ENCODE data around the gene IQCE.

The IQCE gene

DNA sequence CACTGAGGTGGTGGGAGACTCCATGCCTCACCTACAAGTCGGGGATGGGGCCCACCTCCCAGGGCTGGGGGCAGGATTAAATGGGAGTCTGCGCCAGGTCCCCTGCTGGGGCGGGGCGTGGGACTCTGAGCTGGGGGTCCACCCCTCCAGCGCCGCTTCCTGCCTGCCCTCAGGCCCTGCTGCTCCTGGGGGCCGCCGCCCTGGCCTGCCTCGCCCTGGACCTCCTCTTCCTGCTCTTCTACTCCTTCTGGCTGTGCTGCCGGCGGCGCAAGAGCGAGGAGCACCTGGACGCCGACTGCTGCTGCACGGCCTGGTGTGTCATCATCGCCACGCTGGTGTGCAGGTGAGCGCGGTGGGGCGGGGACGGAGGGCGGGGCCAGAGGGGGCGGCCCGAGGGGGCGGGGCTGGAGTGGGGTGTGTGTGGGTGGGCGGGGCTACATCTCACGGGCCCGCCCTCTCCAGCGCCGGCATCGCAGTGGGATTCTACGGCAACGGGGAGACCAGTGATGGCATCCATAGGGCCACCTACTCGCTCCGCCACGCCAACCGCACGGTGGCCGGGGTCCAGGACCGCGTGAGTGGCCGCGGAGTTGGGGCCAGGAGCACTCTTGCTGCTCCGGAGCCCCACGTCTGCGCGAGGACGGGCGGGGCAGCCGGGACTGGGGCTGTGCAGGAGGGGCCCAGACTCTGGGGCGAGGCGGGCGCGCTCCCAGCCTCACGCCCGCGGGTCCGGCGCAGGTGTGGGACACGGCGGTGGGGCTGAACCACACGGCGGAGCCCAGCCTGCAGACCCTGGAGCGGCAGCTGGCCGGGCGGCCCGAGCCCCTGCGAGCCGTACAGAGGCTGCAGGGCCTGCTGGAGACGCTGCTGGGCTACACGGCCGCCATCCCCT, 88.1 kb downstream of the IQCE start:
- no peak for DNase-seq (ENCODE audit: low read depth)

DNA sequence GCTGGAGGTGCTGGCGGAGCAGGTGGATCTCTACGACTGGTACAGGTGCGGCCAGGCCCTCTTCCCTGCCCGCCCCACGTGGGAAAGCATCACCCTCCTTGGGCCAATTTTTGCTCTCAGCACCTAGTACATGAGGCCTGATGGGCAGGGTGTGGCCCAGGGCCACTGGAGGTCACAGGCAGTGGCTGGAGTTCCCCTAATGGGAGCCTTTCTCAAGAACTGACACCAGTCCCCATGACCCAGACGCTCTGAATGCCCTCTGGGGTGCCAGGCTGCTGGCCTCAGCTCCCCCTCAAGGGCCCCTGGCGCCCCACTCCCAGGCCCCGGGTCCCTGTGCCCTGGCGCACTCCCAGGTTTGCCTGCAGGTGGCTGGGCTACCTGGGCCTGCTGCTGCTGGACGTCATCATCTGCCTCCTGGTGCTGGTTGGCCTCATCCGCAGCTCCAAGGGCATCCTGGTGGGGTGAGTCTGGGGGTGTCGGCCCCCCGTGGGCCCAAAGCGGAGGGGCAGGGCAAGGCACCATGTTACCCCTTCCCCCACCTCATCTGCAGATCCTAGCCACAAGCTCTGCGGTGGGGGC, 88.9 kb downstream of the IQCE start:
- DNase-seq (ENCODE audit: low read depth) = no peak

DNA sequence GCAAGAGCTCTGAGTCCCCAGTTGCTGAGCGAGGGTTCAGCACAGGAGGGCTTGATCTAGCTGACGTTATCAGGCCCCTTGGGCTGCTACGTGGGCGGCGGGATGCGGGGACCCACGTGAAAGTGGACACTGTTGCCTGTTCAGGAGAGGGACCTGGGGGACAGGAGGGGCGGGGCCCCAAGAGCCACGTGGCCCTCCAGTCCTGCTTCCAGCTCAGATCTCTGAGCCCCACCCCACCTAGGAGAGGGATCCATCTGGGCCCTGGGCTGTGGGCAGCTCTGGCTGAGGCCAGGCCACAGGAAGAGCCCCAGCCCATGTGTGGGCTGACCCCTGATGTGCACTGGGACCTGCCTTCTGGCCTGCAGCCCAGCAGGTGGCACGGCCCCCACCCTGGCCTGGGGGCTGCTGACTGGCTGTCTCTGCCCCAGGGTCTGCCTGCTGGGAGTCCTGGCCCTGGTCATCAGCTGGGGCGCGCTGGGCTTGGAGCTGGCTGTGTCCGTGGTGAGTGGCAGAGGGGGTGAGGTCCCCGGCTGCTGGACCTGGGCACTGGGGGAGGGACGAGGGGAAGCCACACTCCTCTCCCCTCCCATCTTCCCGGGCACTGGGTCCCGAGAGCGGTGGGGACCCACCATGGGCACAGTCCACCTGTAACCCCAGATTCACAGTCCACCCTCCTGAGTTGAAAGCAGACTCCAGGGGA, 90.5 kb downstream of the IQCE start:
- DNase-seq (ENCODE audit: low read depth) = no peak

DNA sequence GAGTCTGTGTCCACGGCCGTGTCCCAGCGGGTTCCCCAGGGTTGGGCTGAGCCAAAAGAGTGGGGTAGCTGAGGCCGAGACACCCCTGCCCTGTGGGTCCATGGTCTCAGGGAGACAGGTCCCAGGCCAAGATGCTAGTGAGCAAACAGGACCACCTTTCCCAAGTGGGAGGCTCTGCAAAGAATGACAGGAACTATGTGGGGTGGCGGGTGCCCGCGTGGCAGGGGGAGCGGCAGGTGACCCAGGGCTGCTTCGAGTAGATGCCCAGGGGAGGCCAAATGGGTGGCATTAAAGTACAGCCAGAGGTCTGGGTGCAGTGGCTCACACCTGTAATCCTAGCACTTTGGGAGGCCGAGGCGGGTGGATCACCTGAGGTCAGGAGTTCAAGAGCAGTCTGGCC, 91.2 kb downstream of the IQCE start:
- no peak for DNase-seq (ENCODE audit: low read depth)

DNA sequence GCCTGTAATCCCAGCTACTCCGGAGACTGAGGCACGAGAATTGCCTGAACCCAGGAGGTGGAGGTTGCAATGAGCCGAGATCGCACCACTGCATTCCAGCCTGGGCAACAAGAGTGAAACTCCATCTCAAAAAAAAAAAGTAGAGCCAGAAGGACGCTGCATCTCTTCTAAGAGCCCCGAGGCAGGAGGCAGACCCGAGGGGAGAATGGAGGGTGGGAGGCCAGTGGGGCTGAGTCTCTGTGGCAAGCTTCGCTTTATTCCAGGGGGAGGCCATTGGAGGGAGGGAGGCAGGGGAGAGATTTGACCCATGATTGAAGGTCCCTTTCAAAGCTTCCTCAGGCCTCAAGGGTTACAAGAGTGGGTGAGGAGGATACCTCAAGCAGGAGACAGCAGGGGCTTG, 91.7 kb downstream of the IQCE start:
- DNase-seq (ENCODE audit: low read depth) = no peak

DNA sequence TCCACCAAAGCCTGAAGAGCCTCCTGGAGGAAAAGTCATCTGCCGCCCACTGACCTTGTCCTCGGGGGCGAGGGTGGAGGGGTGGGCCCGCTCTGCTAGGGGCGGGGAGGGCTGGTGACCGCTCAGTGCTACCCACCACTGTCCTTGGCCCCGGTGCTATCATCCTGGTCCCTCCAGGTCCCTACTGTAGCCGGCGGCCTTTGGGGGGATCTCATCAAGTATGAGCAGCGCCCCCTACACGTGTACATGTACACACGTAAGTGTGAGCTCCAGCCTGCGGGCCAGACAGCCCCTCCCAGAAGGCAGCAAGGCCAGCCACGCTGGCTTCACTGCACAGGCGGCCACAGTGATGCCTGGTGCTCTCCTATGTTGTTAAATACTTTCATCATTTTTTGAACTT, 92.6 kb downstream of the IQCE start:
- no peak for DNase-seq (ENCODE audit: low read depth)

DNA sequence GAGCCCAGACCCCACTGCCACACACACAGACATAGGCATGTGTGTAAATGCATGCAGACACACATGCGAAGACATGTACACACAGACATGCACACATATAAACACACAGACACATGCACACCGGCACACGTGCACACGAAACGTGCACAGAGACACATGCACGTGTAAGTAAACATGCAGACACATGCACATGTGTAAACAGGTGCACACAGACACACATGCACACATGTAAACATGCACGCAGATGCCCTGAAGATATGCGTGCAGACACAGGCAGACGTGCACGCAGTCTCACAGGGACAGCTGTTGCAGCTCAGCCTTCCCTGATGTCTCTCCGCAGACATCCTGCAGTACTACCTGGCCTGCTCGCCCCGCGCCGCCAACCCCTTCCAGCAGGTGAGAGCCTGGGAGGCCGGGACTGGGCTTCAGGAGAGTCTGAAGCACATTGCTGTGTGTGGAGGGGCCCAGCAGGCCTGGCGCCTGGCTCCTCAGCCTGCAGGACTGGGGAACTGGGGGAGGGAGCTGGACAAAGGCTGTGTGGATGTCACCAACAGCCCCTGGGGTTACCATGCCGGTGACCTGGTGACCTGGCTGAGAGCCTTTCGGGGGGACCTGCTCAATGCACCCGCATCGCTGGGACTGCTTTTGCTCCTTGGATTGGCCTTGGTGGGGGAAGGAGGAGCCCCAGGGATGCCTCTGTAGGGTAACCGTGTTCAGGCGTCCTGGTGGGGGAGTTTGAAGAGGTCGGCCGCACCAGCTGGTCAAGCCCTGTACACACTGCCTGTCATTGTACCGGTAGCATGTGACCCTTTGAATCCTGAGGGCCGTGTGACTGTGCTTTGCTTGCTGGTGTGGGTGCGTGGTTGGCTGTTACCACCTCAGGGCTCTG, 93.3 kb downstream of the IQCE start:
- no peak for DNase-seq (ENCODE audit: low read depth)

DNA sequence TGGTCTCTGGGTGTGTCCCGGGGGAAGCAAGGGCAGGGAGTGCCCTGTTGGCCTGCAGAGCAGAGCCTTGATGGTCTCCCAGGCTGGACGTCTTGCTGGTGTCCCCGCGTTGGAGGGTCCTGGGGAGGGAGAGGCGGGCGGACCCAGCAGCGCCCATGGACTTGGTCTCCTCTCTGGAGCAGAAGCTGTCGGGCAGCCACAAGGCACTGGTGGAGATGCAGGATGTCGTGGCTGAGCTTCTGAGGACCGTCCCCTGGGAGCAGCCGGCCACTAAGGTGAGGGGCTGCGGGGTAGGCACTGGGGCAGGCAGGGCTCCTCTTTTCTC, 93.9 kb downstream of the IQCE start:
- DNase-seq (ENCODE audit: low read depth) = no peak

DNA sequence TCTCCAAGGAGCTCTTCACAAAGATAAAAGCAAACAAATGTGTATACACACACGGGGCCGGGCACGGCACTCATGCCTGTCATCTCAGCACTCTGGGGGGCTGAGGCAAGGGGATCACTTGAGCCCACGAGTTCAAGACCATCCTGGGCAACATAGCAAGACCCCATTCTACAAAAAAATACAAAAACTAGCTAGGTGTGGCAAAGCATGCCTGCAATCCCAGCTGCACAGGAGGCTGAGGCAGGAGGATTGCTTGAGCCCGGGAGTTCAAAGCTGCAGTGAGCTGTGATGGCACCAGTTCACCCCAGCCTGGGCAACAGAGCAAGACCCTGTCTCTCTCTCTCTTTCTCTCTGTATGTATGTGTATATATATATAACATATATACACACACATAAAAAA, 95.3 kb downstream of the IQCE start:
- DNase-seq (ENCODE audit: low read depth) = no peak

DNA sequence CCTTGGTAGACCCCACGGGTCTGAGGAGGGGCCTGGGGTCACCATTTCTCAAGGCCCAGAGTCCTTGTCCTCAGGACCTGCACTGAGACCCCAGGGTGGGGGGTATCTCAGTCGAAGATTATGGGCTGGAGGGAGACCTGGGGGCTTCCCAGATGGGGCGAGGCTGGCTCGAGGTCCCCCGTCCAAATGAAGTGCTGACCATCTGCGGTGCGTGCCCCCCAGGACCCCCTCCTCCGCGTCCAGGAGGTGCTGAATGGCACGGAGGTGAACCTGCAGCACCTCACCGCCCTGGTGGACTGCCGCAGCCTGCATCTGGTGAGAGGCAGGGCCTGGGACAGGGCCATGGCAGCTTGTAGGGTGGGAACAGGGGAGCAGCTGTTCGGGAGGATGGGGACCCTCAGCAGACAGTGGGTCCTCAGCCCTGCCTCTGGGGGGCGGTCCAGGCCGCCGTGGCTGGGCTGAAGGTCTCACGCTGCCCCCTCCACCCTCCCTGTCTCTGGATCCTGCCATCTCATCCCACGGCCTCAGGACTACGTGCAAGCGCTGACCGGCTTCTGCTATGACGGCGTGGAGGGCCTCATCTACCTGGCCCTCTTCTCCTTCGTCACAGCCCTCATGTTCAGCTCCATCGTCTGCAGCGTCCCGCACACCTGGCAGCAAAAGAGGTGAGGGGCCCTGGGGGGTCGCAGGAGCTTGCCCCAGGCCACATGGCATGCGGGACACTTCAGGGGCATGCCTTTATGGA, 97.3 kb downstream of the IQCE start:
- DNase-seq (ENCODE audit: low read depth) = no peak

DNA sequence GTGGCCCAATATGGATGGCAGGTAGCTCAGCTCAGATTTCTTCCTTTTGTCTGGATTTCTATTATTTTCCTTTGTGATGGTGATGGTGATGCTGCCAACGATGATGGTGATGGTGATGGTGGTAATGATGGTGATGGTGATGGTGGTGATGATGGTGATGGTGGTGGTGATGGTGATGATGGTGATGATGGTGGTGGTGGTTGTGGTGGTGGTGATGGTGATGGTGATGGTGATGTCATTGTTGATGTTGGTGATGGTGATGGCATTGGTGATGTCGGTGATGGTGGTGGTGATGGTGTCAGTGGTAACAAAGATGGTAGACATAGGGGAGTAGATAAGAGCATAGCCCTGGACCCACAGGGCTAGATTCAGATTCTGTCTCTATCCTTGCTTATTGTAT, 98.4 kb downstream of the IQCE start:
- DNase-seq (ENCODE audit: low read depth) = no peak

DNA sequence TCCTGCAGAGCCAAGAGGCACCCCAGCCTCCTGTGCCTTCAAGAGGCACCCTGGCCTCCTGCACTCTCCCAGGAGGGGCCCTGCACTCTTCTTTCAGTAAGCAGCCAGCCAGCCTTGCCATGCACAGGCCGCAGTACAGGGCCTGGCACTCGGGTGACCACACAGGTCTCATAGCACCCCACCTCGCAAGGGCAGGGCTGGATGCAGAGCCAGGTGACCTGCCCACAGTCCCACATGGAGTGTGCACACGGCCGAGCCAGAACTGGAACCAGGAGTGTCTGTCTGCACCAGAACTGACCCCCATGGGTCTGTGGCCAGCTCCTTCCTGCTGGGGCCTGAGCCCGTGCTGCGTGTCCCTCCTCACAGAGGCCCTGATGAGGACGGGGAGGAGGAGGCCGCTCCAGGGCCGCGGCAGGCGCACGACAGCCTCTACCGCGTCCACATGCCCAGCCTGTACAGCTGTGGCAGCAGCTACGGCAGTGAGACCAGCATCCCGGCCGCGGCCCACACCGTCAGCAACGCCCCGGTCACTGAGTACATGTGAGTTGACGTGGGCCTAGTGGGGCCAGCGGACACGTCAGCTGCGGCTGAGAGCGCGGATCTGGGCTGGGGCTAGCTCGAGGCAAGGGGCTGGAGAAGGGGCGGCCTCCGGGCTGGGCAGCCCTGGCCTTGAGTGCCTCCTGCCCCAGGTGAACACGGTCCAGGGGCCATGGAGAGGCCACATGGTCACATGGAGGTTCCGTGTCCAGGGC, 99.3 kb downstream of the IQCE start:
- no peak for DNase-seq (ENCODE audit: low read depth)

DNA sequence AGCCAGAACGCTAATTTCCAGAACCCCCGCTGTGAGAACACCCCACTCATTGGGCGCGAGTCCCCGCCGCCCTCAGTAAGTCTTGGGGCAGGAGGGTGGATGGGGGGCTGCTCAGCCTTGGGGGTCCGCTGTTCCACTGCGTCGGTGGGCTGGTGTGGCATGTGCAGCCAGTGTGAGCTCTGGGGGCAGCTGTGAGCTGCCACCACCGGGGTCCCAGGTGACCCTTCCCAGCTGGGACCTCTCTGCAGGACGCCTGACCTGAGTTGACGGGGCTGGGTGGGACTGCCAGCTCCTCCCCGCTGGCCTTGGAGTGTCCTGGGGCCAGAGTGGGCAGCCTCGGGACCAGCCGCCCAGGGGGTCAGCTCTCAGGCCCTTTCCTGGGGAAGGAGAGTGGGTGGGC, 100.2 kb downstream of the IQCE start:
- no peak for DNase-seq (ENCODE audit: low read depth)

DNA sequence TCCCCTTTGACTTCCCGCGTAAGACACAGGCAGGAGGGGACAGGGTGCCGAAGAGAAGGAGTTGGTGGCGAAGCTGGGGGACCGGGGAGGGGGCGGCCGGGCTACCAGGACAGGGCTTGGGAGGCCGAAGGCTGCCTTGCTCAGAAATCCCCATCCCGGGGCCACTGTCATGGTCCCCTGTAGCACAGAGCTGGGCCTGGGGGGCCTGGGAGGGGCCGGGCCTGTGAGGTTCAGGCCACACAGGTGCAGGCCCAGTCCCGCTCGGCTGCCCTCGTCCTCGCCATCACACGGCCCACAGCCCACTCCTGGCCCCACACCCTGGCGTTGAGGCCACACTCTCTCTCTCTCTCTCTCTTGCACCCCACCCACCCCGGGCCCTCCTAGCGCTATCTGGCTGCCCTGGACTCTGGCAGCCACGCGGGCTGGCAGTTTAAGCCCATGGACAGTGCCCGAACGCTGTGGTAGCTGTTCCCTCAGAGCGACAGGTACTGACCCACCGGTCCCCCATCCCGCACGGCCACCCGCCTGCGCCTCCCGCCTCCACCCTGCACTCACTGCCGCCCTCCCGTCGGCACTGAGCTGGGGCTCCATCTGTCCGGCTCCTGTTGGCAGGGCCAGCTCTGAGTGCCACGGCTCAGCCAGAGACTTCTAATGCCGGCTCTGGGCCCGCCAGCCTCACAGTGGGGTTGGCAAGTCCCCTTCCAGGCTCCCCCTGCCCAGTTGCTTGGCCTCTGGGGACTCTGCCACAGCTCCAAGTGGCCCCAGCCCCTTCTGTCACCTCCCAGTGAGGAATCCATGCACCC, 101.0 kb downstream of the IQCE start:
- no peak for DNase-seq (ENCODE audit: low read depth)

DNA sequence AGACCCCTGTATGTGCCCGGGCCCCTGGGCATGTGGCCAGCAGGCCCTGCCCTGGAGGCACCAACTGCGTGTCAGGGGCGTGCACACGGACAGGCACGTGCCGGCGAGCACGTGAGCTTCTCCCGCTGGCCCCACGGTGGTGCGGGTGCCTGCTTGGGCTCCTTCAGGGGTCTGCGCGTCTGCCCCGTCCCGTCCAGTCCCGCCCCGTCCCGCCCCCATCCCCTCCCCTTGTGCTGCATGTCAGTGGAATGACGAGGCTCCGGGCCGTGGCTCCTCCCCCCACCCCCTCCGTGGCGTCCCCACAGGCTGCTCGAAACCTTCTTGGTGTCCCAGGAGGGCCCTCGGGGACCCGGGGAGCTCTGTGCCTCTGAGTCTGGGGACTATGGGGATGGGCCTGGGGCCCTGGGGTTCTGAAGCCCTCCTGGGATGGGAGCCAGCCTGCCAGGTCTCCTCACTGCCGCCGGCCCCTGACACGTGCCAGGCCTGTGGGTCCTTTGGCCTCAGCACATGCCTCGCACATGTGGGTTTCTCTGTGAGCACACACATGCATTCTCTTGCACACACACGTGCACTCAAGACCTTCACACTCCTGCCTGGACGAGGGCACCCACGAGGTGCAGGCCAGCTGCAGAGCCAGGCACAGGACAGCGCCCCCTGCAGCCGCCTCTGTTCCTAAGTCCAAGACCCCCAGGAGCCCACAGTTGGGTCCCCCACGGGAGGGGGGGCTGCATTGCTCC, 101.7 kb downstream of the IQCE start:
- no peak for DNase-seq (ENCODE audit: low read depth)

DNA sequence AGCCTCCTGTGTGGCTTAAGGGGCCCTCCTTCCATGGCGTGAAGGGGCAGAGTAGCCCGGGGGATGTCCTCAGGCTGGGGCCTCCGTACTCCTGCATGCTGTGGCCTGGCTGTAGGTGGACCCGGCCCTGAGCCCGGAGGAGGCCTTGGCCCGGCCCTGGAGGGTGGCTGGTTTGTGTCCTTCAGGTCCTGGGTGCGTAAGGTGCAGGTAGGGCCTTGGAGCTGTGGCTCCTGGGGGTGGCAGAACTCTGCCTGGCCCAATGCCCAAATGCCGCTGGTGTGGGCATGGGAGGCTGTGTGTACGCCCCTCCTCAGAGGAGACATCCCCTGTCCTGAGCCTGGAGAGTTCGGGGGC, 102.3 kb downstream of the IQCE start:
- no peak for DNase-seq (ENCODE audit: low read depth)

DNA sequence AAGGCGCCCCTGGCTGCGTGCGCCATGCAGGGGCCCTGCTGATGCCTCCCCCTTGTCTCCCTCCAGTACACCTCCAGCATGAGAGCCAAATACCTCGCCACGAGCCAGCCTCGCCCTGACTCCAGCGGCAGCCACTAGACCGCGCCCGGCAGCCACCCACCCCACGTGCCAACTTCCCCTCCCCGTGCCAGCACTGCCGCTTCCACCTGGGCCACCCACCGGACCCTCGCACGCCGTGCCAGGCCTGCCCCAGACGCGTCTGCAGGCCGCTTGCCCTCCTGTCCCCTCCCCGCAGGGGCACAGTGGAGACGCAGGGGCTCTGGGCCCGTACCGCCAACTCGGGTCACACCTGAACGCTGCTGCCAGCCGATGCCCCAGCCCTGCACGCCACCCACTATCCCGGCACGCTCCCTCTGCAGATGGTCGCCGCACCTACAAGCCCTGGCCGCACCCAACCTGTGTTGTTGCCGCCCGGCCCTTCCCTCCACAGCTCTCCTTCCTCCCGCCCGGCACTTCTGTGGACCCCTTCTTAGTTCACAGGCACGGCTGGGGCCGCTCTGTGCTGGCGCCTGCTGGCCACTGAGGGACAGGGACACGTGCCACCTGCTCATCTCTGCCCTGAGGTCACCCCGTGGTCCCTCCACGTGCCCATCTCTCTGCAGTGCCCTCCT, 103.0 kb downstream of the IQCE start:
- no peak for DNase-seq (ENCODE audit: low read depth)

DNA sequence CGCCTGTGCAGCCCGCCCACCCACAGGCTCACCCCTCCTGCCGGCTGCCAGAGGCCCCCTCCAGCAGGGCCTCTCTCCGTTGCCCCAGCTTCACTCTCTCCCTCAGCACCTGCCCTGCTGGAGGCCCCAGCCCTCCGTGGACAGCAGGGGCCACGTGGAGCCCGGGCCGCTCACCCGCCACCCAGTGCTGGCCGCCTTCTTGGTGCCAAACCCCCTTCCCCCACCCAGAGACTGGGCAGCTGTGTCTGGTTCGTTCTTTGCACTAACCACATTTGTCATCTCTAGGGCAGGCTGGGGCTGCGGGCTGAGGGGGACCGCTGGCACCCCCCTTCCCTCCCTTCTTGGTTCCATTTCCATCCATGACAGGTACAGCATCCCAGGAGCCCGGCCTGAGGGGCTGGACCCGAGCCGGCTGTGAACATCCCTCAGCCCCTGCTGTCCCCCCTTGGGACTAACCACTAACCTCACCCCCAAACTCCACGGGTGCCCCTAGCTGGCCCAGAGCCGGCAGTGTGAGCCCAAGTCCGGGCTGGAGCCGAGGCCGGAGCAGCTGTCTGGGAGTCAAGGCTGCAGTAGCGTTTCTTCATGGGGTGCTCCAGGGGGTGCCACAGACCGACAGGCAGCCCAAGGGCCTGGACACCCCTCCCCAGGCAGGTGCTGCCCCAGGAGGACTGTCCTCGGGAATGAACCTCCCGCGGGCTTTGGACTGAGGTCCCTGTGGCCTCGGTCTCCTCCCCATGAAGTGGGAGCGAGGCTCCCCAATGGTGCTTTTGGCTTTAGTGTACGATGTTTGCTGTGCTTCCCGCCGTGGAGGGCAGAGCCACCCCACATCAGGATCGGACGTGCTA, 103.7 kb downstream of the IQCE start:
- no peak for DNase-seq (ENCODE audit: low read depth)
